ENCODE measurements around the gene FAF1. TPM values are rescaled to one million over a fixed set of nuclear protein-coding genes. Genes with fewer than 3 reads are reported as not detected.

Gene FAF1
- polyA plus RNA-seq, 1 of the 3 experiments (the other 2 are of a cell fraction), result 8.7 TPM

GRCh38 chr1:50700214-50700613 lies 259.9 kb downstream of the FAF1 start (continued):
- TF ChIP-seq, protein P1, sequence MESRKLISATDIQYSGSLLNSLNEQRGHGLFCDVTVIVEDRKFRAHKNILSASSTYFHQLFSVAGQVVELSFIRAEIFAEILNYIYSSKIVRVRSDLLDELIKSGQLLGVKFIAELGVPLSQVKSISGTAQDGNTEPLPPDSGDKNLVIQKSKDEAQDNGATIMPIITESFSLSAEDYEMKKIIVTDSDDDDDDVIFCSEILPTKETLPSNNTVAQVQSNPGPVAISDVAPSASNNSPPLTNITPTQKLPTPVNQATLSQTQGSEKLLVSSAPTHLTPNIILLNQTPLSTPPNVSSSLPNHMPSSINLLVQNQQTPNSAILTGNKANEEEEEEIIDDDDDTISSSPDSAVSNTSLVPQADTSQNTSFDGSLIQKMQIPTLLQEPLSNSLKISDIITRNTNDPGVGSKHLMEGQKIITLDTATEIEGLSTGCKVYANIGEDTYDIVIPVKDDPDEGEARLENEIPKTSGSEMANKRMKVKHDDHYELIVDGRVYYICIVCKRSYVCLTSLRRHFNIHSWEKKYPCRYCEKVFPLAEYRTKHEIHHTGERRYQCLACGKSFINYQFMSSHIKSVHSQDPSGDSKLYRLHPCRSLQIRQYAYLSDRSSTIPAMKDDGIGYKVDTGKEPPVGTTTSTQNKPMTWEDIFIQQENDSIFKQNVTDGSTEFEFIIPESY (IDR thresholded peaks at IDR 0.05; ENCODE audit: borderline replicate concordance, low read depth), result no peak

- peaks cover 2% of the 10 kb centered on the region for H3F3A ChIP-seq (replicated peaks; ENCODE audit: insufficient read depth)
- H3K27me3 ChIP-seq (ENCODE audit: insufficient read depth), result no peaks in the 10 kb centered on the region
- no peak overlapping the region for H3K4me3 ChIP-seq (ENCODE audit: low read depth in 2 of 2, low read length in 1 of 2)
- no peak overlapping the region for H3K27ac ChIP-seq (ENCODE audit: low read depth in 2 of 2, low read length in 1 of 2)
- TF ChIP-seq FOSL2 (IDR thresholded peaks at IDR 0.05; ENCODE audit: borderline replicate concordance, low read depth), result no peak
- no peak for TF ChIP-seq EP300 (IDR thresholded peaks at IDR 0.05; ENCODE audit: borderline replicate concordance in 1 of 2, low read depth in 1 of 2, low read length in 1 of 2)
- no peak for TF ChIP-seq GATA2 (CRISPR knock-in tag; IDR thresholded peaks at IDR 0.05)
- no peak overlapping the region for H2AFZ ChIP-seq (ENCODE audit: low read depth)
- WGBS (ENCODE audit: low lambda C conversion rate), result 96% methylated on average over 4 of the region's 4 CpGs
- H3K36me3 ChIP-seq (replicated peaks in 1 of 2; ENCODE audit: control insufficient read depth in 1 of 2, insufficient read depth in 2 of 2, low read length in 1 of 2), result peaks cover 0 to 2% of the 10 kb centered on the region in 2 experiments
- peaks cover 0 to 2% of the 10 kb centered on the region in 2 experiments; a peak in 1 of 4 replicates for H3K4me1 ChIP-seq (ENCODE audit: control insufficient read depth in 1 of 2, insufficient read depth in 2 of 2, low read depth in 1 of 2, low read length in 1 of 2)
- no peaks in the 10 kb centered on the region for H3K9me2 ChIP-seq
- H3K9ac ChIP-seq, result no peak overlapping the region
- H3K4me2 ChIP-seq, result no peak overlapping the region
- H3K79me2 ChIP-seq (ENCODE audit: insufficient read depth), result no peaks in the 10 kb centered on the region
- no peaks in the 10 kb centered on the region for H3K9me3 ChIP-seq
- ChIA-PET CTCF (interaction anchor here (3.8 kb wide), 1 partner anchor 332 kb away, joined by 20 read pairs; no protein-coding TSS in a partner anchor), POLR2A (no interaction called here)
- no peak for DNase-seq
- no peaks in the 10 kb centered on the region for H4K20me1 ChIP-seq (ENCODE audit: insufficient read depth)
Observed at GRCh38 chr1:50699795-50700194, 260.3 kb downstream of the FAF1 start.

DNA sequence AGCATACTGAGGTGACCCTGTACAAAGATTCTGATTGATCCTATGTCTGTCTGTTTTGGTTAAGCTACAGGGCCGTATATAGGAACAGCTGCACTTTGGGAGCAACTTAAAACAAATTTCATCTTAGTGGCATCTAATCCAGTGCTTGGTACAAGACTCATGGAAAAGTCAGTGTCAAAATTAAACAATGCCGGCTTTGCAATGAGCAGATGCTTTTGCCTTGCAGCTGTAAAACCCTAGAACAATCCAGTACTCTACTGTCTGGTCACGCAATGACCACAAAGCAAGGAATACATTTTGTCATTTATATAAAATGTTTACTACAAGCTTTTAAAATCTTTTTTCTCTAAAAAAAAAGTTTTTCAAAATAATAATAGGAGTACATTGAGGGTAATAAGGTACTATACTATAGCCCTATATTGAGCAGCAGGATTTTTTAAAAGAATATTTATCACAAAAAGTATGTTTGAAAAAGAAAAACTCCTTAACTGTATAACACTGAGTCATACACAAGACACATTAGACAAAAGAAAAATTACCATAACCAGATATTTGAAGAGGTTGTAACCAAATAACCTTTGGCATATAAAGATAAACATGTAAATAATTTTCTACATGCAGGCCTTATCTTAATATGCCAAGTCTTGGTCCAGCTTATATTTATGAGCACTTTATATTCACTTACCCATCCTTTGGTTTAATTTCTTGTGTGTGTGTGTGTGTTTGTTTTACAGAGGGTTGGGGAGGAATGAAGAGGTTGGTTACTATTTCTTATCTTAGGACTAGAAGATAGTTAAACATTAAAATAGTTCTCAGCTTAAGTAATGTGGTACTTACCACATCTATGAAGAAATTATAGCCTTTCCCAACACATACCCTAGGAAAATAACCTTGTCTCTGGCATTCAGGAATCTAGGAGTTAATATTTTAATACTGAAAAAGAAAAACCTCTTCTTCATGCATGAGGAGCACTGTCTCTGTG lies 262.3 kb downstream of the FAF1 start:
- Histone ChIP-seq H3K4me1 (ENCODE audit: control insufficient read depth in 1 of 2, insufficient read depth in 2 of 2, low read depth in 1 of 2, low read length in 1 of 2) (peaks cover 0 to 2% of the 10 kb centered on the region in 2 experiments; a peak in 1 of 4 replicates), H2AFZ (ENCODE audit: low read depth) (no peak overlapping the region), H3K36me3 (replicated peaks in 1 of 2; ENCODE audit: control insufficient read depth in 1 of 2, insufficient read depth in 2 of 2, low read length in 1 of 2) (peaks cover 0 to 2% of the 10 kb centered on the region in 2 experiments), H3K9me3 (no peaks in the 10 kb centered on the region), H3K4me2 (no peak overlapping the region), H3K9me2 (no peaks in the 10 kb centered on the region), H3F3A (replicated peaks; ENCODE audit: insufficient read depth) (no peaks in the 10 kb centered on the region), H4K20me1 (ENCODE audit: insufficient read depth) (no peaks in the 10 kb centered on the region), H3K27me3 (ENCODE audit: insufficient read depth) (no peaks in the 10 kb centered on the region), H3K9ac (no peak overlapping the region), H3K4me3 (ENCODE audit: low read depth in 2 of 2, low read length in 1 of 2) (no peak overlapping the region), H3K79me2 (ENCODE audit: insufficient read depth) (no peaks in the 10 kb centered on the region), H3K27ac (ENCODE audit: low read depth in 2 of 2, low read length in 1 of 2) (no peak overlapping the region)
- 97% methylated on average over 3 of the region's 3 CpGs for WGBS (ENCODE audit: low lambda C conversion rate)
- POLR2A ChIA-PET, result interaction anchor here (0.5 kb wide), 1 partner anchor 26 kb away, joined by 3 read pairs; no protein-coding TSS in a partner anchor
- TF ChIP-seq RAD21 (IDR thresholded peaks at IDR 0.05; ENCODE audit: low read length), result no peak
- no peak for TF ChIP-seq TAF1 (IDR thresholded peaks at IDR 0.05; ENCODE audit: borderline replicate concordance, low read depth, low read length)
- no peak for TF ChIP-seq RFX5 (IDR thresholded peaks at IDR 0.05; ENCODE audit: low read length)
- TF ChIP-seq JUND (IDR thresholded peaks at IDR 0.05), result no peak
- TF ChIP-seq GABPA (IDR thresholded peaks at IDR 0.05; ENCODE audit: low read depth), result no peak
- no peak for TF ChIP-seq MXI1 (IDR thresholded peaks at IDR 0.05; ENCODE audit: low read depth, low read length)
- no peak for TF ChIP-seq FOXJ3 (CRISPR knock-in tag; IDR thresholded peaks at IDR 0.05)
- CTCF ChIA-PET, result interaction anchor here (1.0 to 3.8 kb wide), 5 partner anchors 8 to 330 kb away, joined by 3 to 20 read pairs (median 3); no protein-coding TSS in a partner anchor
- no peak for DNase-seq
